Loucy (cell line): Measurements from ENCODE around the gene EIPR1.

Experiments
- CTCF ChIP-seq: fragments of 200-600 bp; sonication (generic); conservative IDR thresholded peaks from 2 replicates; pipeline ENCODE4 v1.5.1; 2014; ENCODE audit warnings: mild to moderate bottlenecking, antibody characterized with exemption, low read length
- EZH2phosphoT487 ChIP-seq: fragments of 200-600 bp; IDR thresholded peaks from 2 replicates; pipeline ENCODE4 v1.6.1; 2018; ENCODE audit warnings: antibody characterized with exemption, mild to moderate bottlenecking, moderate library complexity, borderline replicate concordance

DNA sequence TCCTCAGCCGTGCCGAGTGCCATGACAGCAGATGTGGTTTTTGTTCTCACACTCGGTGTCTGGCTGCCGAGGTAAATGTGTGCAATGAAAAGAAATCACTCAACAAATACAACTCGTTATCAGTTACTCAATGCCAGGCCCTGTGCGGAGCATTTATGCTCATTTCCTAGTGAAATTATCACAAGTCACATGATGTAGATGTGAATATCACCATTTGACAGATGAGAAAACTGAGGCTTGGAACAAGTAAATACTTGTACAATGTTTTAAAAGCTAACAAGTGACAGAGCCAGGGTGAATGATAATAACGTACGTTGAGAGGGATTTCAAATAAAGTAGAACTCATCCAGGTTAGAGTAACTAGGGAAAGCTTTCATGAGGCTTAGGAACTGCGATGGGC, 174.7 kb downstream of the EIPR1 start:
- TF ChIP-seq CTCF (no peak), EZH2phosphoT487 (no peak)
